ENCODE results near the gene MT1G. TPM values are rescaled to one million over a fixed set of nuclear protein-coding genes. Genes with fewer than 3 reads are reported as not detected.
A peak's percentile ranks its signal among the peaks of the same experiment; 100 is the strongest.
"Not testable (repeated sequence)": the region's sequence is repeated elsewhere in the genome, so short reads cannot be mapped to it uniquely, and the experiment has no call there.

The MT1G gene
- total RNA-seq, 2 experiments from 2014 or later, result 2.8 to 3.4 TPM

- H3K4me3 Mint-ChIP-seq, result no peak within 1 kb of the TSS
- H3K36me3 Mint-ChIP-seq, result no peaks in the 10 kb centered on the region
- no peak within 1 kb of the TSS for H3K27ac Mint-ChIP-seq
- CTCF ChIA-PET, result interaction anchor here (1.1 to 2.5 kb wide), 4 partner anchors 8 to 33 kb away, joined by 3 to 7 read pairs (median 4); no protein-coding TSS in a partner anchor
- DNase-seq, result no peak
- no peak for ATAC-seq
- H3K4me1 Mint-ChIP-seq, result peaks cover 29% of the 10 kb centered on the region
- no peaks in the 10 kb centered on the region for H3K9me3 Mint-ChIP-seq (ENCODE audit: low read depth)
- H3K27me3 Mint-ChIP-seq, result peaks cover 73% of the 10 kb centered on the region
Measured at GRCh38 chr16:56669005-56669839, 1.4 kb upstream of the MT1G start, which contains the start of gene MT1H. Gene MT1H, plus strand, starts transcription at chr16:56669814. Its CDS starts 71 bp downstream, at chr16:56669885.

DNA sequence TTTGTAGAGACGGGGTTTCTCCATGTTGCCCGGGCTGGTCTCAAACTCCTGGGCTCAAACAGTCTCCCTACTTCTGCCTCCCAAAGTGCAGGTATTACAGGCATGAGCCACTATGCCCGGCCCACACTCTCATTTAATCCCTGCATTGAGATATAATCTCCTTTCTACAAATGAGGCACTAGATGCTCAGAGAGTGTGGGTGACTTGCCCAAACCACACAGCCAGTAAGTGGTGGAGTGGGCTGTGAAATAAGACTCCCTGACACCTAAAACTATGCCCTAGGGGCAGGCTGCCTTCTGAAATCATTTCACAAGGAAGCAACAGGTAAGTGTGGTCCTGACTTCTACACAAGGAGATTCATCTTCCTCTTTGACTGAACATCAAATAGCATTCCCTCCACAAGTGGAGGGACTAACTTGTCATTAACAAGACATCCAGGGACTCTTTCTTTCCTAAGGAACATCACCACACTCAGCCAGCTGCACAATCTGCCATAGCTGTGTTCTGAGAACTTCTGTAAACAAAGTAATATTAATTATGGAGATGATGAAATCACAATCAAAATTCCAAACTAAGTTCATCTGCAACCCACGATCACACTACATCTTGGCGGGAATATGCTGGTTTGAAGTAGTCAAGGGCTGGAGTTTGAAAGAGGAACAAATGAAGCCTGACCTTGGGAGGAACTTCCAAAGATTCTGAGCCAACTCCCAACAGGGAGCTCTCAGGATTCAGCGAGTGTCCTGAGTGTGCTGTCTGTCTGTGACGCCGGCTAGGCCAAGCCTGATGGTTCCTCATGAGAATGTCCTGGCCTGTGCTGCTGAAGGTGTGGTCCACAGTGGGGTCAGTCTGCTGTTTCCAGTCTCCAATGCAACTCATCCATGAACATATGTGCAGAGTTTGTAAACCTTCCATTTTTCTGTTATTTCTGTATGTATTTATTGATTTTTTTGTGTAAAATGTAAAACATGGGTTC is 2.3 kb downstream of the MT1G start:
- H3K27ac Mint-ChIP-seq; CTCF ChIA-PET; ATAC-seq; H3K4me3 Mint-ChIP-seq; DNase-seq; H3K9me3 Mint-ChIP-seq (ENCODE audit: low read depth); H3K36me3 Mint-ChIP-seq: not testable (repeated sequence)
- H3K27me3 Mint-ChIP-seq, result peaks cover 58% of the 10 kb centered on the region
- peaks cover 36% of the 10 kb centered on the region for H3K4me1 Mint-ChIP-seq

- CTCF ChIA-PET, result no interaction called here
- Mint-ChIP-seq H3K4me1 (peaks cover 36% of the 10 kb centered on the region), H3K36me3 (no peaks in the 10 kb centered on the region), H3K27me3 (peaks cover 48% of the 10 kb centered on the region), H3K9me3 (ENCODE audit: low read depth) (no peaks in the 10 kb centered on the region), H3K4me3 (no peak overlapping the region), H3K27ac (no peak overlapping the region)
- ATAC-seq (no peak), DNase-seq (no peak)
Measured at GRCh38 chr16:56664506-56664905, 3.4 kb downstream of the MT1G start.

DNA sequence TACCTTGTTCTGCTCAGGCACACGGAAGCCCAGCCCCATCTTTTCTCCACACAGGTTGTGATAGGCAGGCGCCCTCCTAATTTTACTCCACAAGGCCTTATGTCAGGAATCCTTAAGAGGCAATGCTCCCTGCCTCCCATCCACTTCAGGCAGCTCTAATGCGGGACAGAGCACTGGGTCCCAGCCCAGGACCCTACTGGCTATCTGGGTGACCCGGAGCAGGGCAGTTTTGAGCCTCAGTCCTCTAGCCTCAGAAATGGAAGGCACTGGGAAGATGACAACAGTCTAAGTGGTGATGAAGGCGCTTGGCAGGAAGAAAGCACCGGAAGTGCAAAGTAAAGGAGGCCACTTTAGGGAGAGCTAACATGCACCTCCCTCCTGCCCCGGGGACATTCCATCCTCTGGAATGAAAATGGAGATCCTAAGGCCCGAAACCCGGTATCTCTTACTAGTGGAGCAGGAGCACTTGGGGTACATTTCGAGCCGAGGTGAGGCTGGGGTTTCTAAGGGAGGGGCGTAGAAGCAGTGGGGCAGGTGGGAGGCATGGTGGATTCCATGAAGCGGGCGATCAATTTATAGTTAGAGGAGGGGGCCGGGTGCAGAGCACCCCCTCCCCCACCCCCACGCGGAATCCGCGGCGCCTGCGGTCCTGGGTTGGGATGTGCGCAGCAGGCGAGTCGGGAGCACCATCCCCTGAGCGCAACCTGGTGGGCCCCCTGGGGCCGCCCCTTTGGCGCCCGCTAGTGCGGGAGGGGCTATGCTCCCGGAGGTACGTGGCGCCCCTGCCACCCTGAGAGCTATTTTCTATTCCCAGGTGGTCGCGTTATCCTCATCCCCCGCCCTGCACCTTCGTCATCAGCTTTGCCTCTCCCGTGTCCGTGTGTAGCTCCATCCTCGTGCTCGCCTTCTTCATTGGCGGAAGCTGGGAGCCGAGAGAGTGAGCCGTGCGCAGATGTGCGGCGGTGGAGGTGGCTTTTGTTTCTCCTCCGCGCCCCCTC is 5.2 kb downstream of the MT1G start:
- Mint-ChIP-seq H3K27ac (peak overlapping the region; percentile 76), H3K36me3 (no peaks in the 10 kb centered on the region), H3K9me3 (ENCODE audit: low read depth) (no peaks in the 10 kb centered on the region), H3K4me3 (peak overlapping the region; percentile 75), H3K27me3 (peaks cover 32% of the 10 kb centered on the region), H3K4me1 (peaks cover 42% of the 10 kb centered on the region)
- CTCF ChIA-PET, result interaction anchor here (0.9 to 3.4 kb wide), 8 partner anchors 15 to 62 kb away, joined by 3 to 22 read pairs (median 4); partner anchors contain the start of genes MT1E and MT2A
- ATAC-seq, result peak; percentile 73
- DNase-seq, result peak; percentile 68

GRCh38 chr16:56658327-56658875 is 9.5 kb downstream of the MT1G start:
- CTCF ChIA-PET, result interaction anchor here (0.6 to 1.1 kb wide), 2 partner anchors 44 to 46 kb away, joined by 3 read pairs; no protein-coding TSS in a partner anchor

GRCh38 chr16:56657555-56658326 is 10.1 kb downstream of the MT1G start, which contains the start of gene MT1F:
Gene MT1F, plus strand, starts transcription at chr16:56657959. Its CDS starts 100 bp downstream, at chr16:56658059.
- Mint-ChIP-seq H3K27me3 (peaks cover 9% of the 10 kb centered on the region), H3K4me1 (peaks cover 27% of the 10 kb centered on the region), H3K4me3 (peak within 1 kb of the TSS; percentile 90), H3K27ac (peak within 1 kb of the TSS; percentile 88), H3K9me3 (ENCODE audit: low read depth) (no peaks in the 10 kb centered on the region), H3K36me3 (no peaks in the 10 kb centered on the region)
- DNase-seq (peak; percentile 87), ATAC-seq (peak; percentile 91)
- CTCF ChIA-PET, result interaction anchor here (0.7 to 1.1 kb wide), 2 partner anchors 14 to 45 kb away, joined by 3 read pairs; no protein-coding TSS in a partner anchor

More at GRCh38 chr16:56658327-56658875, 9.5 kb downstream of the MT1G start:
- no peak for DNase-seq
- no peak for ATAC-seq
- H3K36me3 Mint-ChIP-seq, result no peaks in the 10 kb centered on the region
- peaks cover 29% of the 10 kb centered on the region for H3K4me1 Mint-ChIP-seq
- H3K4me3 Mint-ChIP-seq, result peak overlapping the region; percentile 90
- peaks cover 5% of the 10 kb centered on the region for H3K27me3 Mint-ChIP-seq
- no peaks in the 10 kb centered on the region for H3K9me3 Mint-ChIP-seq (ENCODE audit: low read depth)
- H3K27ac Mint-ChIP-seq, result peak overlapping the region; percentile 88

GRCh38 chr16:56653218-56653617 is 14.6 kb downstream of the MT1G start:
- no peak overlapping the region for H3K27ac Mint-ChIP-seq
- H3K4me1 Mint-ChIP-seq, result peaks cover 8% of the 10 kb centered on the region
- no peak for ATAC-seq
- no peak overlapping the region for H3K4me3 Mint-ChIP-seq
- CTCF ChIA-PET, result interaction anchor here (1.0 to 1.6 kb wide), 2 partner anchors 10 to 21 kb away, joined by 3 read pairs; no protein-coding TSS in a partner anchor
- H3K36me3 Mint-ChIP-seq, result no peaks in the 10 kb centered on the region
- H3K9me3 Mint-ChIP-seq (ENCODE audit: low read depth), result no peaks in the 10 kb centered on the region
- no peak for DNase-seq
- peaks cover 32% of the 10 kb centered on the region for H3K27me3 Mint-ChIP-seq

DNA sequence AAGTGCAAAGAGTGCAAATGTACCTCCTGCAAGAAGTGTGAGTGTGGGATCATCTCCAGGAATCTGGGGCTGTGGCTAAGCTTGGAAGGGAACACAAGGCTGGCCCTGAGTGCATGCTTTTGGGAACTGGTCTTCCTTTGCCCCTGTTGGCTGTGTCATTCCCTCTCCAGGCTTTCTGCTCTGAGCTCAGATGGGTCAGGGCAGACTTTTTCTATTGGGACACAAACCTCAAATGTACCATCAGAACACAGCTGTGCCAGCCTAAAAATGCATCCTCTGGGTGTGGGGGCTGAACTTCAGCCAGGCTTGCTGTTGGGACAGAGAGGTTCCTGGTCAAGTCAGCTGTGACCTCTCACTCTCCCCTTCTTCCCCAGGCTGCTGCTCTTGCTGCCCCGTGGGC is 15.3 kb downstream of the MT1G start:
- ATAC-seq, result no peak
- no peaks in the 10 kb centered on the region for H3K9me3 Mint-ChIP-seq (ENCODE audit: low read depth)

DNA sequence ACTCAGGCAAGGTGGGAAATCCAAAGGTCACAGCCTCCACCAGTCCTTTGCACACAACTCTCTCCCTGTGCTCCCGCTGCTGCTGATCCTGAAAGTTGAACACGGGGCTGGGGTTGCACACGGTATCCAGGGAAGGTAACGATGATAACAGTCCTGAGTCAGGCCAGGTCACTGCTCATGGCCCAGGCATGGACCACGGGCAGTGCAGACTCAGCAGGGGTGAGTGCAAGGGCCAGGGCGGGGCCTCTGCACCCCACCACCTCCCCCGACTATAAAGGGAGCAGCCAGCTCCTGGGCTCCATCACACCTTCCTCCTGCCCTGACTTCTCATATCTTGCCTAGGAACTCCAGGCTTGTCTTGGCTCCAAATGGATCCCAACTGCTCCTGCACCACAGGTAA is 16.3 kb downstream of the MT1G start, which contains the start of gene MT1B:
Gene MT1B, plus strand, starts transcription at position 301 of the 400 bp plus-strand sequence. Its CDS starts 68 bp downstream, at position 369.
- ATAC-seq (no peak), DNase-seq (no peak)
- H3K36me3 Mint-ChIP-seq, result no peaks in the 10 kb centered on the region
- no peaks in the 10 kb centered on the region for H3K4me1 Mint-ChIP-seq
- H3K4me3 Mint-ChIP-seq, result no peak within 1 kb of the TSS
- H3K27ac Mint-ChIP-seq, result no peak within 1 kb of the TSS
- no peaks in the 10 kb centered on the region for H3K9me3 Mint-ChIP-seq (ENCODE audit: low read depth)
- H3K27me3 Mint-ChIP-seq, result peaks cover 43% of the 10 kb centered on the region
- CTCF ChIA-PET, result no interaction called here

More for the DNA sequence above, 15.3 kb downstream of the MT1G start:
- Mint-ChIP-seq H3K27me3 (peaks cover 37% of the 10 kb centered on the region), H3K36me3 (no peaks in the 10 kb centered on the region), H3K27ac (no peak overlapping the region), H3K4me3 (no peak overlapping the region), H3K4me1 (peaks cover 4% of the 10 kb centered on the region)
- no peak for DNase-seq
- CTCF ChIA-PET, result interaction anchor here (1.0 to 1.6 kb wide), 2 partner anchors 9 to 21 kb away, joined by 3 read pairs; no protein-coding TSS in a partner anchor

- Mint-ChIP-seq H3K27me3 (peaks cover 49% of the 10 kb centered on the region), H3K27ac (no peak overlapping the region), H3K4me1 (no peaks in the 10 kb centered on the region), H3K36me3 (no peaks in the 10 kb centered on the region), H3K9me3 (ENCODE audit: low read depth) (no peaks in the 10 kb centered on the region), H3K4me3 (no peak overlapping the region)
- CTCF ChIA-PET, result interaction anchor here (1.1 to 1.5 kb wide), 2 partner anchors 19 to 52 kb away, joined by 3 to 4 read pairs; no protein-coding TSS in a partner anchor
- DNase-seq (no peak), ATAC-seq (no peak)
Measured at GRCh38 chr16:56649820-56650219, 18.0 kb downstream of the MT1G start.

GRCh38 chr16:56649271-56649670 is 18.6 kb downstream of the MT1G start:
- no peak for ATAC-seq
- Mint-ChIP-seq H3K36me3 (no peaks in the 10 kb centered on the region), H3K27ac (no peak overlapping the region), H3K4me1 (peaks cover under 1% of the 10 kb centered on the region), H3K27me3 (peaks cover 50% of the 10 kb centered on the region), H3K4me3 (no peak overlapping the region), H3K9me3 (ENCODE audit: low read depth) (no peaks in the 10 kb centered on the region)
- no peak for DNase-seq
- CTCF ChIA-PET, result interaction anchor here (1.1 to 1.5 kb wide), 2 partner anchors 19 to 52 kb away, joined by 3 to 4 read pairs; no protein-coding TSS in a partner anchor

All from activated CD8-positive, alpha-beta memory T cell treated with anti-CD3 and anti-CD28 coated beads, Interleukin-2, amount 10 ng/mL, durations not matched to agents 7 days and 5 days (primary cell).